HG03521 (cell line): Measurements from ENCODE around the gene NOL3.

Experiments
- ATAC-seq: cut with Tn5 transposase; IDR thresholded peaks from one replicate; pipeline ENCODE4 v1.9.1; 2021; ENCODE audit warnings: mild to moderate bottlenecking, moderate library complexity; ENCODE audit not compliant: unreplicated experiment

Gene NOL3

GRCh38 chr16:67169642-67170167 is 633 bp upstream of the NOL3 start:
- no peak for ATAC-seq

GRCh38 chr16:67170949-67171649 is 761 bp downstream of the NOL3 start:
- no peak for ATAC-seq

- no peak for ATAC-seq
These were observed 3.0 kb downstream of the NOL3 start for GRCh38 chr16:67173323-67173722.

GRCh38 chr16:67173808-67174705 is 3.7 kb downstream of the NOL3 start:
- ATAC-seq, result peak; percentile 42

GRCh38 chr16:67174706-67175231 is 4.4 kb downstream of the NOL3 start:
- ATAC-seq, result no peak

GRCh38 chr16:67176662-67177061 is 6.3 kb downstream of the NOL3 start:
- ATAC-seq, result no peak

- ATAC-seq, result no peak
These were observed 7.7 kb downstream of the NOL3 start for GRCh38 chr16:67177743-67178699.

- no peak for ATAC-seq
These were observed 9.2 kb downstream of the NOL3 start for GRCh38 chr16:67179421-67180080.

GRCh38 chr16:67180166-67180565 is 9.8 kb downstream of the NOL3 start:
- no peak for ATAC-seq

- no peak for ATAC-seq
These were observed 11.0 kb downstream of the NOL3 start for GRCh38 chr16:67181346-67181745.

GRCh38 chr16:67182288-67182687 is 11.9 kb downstream of the NOL3 start:
- ATAC-seq, result no peak

- no peak for ATAC-seq
These were observed 12.9 kb downstream of the NOL3 start for GRCh38 chr16:67183284-67183626.

GRCh38 chr16:67183627-67184452 is 13.5 kb downstream of the NOL3 start, which contains the start of gene MATCAP1:
TSS of gene MATCAP1 (minus strand) at chr16:67183963. CDS start at chr16:67180610, 3,353 bp downstream.
- peak; percentile 90 for ATAC-seq

GRCh38 chr16:67184453-67184994 is 14.2 kb downstream of the NOL3 start:
- ATAC-seq, result no peak

- ATAC-seq, result no peak
These were observed 14.8 kb downstream of the NOL3 start for GRCh38 chr16:67184995-67185650.

GRCh38 chr16:67185651-67186134 is 15.4 kb downstream of the NOL3 start:
- no peak for ATAC-seq

GRCh38 chr16:67186550-67186950 is 16.2 kb downstream of the NOL3 start:
- no peak for ATAC-seq
